IPS DF 6.9 (cell line): ENCODE results near the gene USP2.

Experiments used
- DNase-seq: peaks from one replicate; pipeline ENCODE4 v3.0.0-alpha.2; 2013; ENCODE audit warnings: low read depth, low spot score
- H3K27ac ChIP-seq: one replicate; pipeline ENCODE4 v1.5.1; 2013; ENCODE audit warnings: low read length, control low read depth
- H3K27me3 ChIP-seq: 2 replicates; pipeline ENCODE4 v1.6.1; 2013; ENCODE audit warnings: mild to moderate bottlenecking, low read length; ENCODE audit not compliant: control insufficient read depth, insufficient read depth
- H3K36me3 ChIP-seq: 2 replicates; pipeline ENCODE4 v1.6.1; 2013; ENCODE audit warnings: low read length; ENCODE audit not compliant: control insufficient read depth, insufficient read depth
- H3K4me1 ChIP-seq: 2 replicates; pipeline ENCODE4 v1.6.1; 2013; ENCODE audit warnings: low read length; ENCODE audit not compliant: control insufficient read depth, insufficient read depth
- H3K4me3 ChIP-seq: 2 replicates; pipeline ENCODE4 v1.5.1; 2013; ENCODE audit warnings: mild to moderate bottlenecking, low read length
- H3K9me3 ChIP-seq: 2 replicates; pipeline ENCODE4 v1.6.1; 2013; ENCODE audit warnings: low read length, inconsistent platforms; ENCODE audit not compliant: control insufficient read depth, insufficient read depth
- whole genome bisulfite sequencing: extraction: QIAGEN DNeasy Blood & Tissue Kit; methylation state at CpG from one replicate; pipeline ENCODE4 v1.1.7; 2013; ENCODE audit warnings: mixed read lengths, missing lambda C conversion rate; ENCODE audit not compliant: insufficient read length, insufficient coverage; 5-methylcytosine and 5-hydroxymethylcytosine counted together

The USP2 gene

DNA sequence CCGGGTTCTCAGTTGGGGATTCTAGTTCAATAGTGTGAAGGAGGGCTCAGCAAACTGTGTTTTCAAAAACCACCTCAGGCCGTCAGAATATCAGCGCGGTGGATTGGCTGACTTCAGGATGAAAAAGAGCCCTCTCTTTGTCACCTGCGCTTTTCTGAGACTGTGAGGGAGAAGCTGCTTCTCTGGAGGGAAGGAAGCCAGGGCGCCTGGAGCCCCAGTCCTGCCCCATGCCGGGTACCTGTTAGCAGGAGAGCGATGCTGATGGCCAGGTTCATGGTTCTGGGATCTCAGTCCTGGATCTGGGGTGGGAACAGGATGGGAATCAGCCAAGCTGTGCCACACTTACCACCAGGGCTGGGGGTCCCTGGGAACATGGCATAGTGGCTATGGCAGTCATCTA, 39.1 kb upstream of the USP2 start:
- Histone ChIP-seq H3K4me3 (no peak overlapping the region), H3K4me1 (peaks cover 13% of the 10 kb centered on the region), H3K36me3 (peaks cover 17% of the 10 kb centered on the region), H3K27me3 (no peaks in the 10 kb centered on the region), H3K9me3 (no peaks in the 10 kb centered on the region), H3K27ac (peak overlapping the region; percentile 27)
- no peak for DNase-seq
- no CpG with 5 or more reads among the region's 8 CpGs for WGBS

DNA sequence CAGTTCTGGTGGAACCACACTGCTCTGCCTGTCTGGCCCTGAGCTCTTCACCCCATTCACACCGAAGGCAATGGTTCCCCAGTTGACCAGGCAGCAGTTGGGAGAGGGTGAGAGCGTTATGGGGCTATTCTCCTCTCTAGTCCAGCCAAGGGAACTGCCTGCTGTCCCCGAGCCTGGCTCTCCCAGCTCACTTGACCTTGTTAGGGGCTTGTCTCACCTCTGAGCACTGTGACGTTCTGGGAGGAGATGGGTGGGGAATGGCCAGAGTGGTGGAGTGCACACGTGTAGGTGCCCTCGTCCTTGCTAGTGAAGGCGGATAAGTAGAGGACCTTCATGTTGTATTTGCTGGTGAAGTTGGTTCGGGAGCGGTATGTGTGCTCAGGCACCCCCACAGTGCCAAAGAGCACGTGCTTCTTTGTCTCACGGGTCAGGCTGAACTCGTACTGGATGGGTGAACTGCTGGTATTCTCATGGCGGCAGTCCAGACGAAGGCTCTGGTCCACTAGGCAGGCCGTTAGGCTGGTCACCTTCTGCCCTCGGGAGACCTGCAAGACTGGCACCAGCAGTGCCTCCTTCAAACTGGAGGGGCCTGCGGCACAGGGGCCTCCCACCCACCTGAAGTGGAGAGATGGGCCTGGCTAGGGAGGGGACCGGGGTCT, 38.5 kb upstream of the USP2 start:
- Histone ChIP-seq H3K4me1 (peaks cover 12% of the 10 kb centered on the region), H3K4me3 (no peak overlapping the region), H3K36me3 (peaks cover 17% of the 10 kb centered on the region), H3K27me3 (no peaks in the 10 kb centered on the region), H3K27ac (peak overlapping the region; percentile 60), H3K9me3 (no peaks in the 10 kb centered on the region)
- no peak for DNase-seq
- WGBS: no CpG with 5 or more reads among the region's 18 CpGs

DNA sequence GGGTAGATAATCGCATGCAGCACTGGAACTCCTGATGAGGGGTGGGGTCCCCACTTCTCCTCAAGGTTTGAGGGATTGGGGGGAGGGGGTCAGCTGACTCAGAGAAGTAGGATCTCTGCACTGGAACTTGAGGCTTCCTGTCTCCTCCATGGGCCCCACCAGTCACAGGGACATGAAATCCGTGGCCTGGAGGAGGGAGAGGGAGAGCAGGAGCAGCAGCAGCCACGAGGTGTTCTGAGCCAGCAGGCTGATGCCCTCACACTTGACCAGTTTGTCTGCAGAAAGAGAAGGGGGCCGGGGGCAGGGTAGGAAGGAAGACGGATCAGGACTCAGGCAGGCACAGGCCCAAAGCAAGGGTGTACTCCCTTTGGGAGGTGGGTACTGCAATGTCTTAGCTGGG, 37.8 kb upstream of the USP2 start:
- DNase-seq: no peak
- no peaks in the 10 kb centered on the region for H3K9me3 ChIP-seq
- WGBS: no CpG with 5 or more reads among the region's 5 CpGs
- H3K27ac ChIP-seq: no peak overlapping the region
- H3K4me1 ChIP-seq: peaks cover 7% of the 10 kb centered on the region
- no peaks in the 10 kb centered on the region for H3K27me3 ChIP-seq
- H3K4me3 ChIP-seq: no peak overlapping the region
- H3K36me3 ChIP-seq: peaks cover 17% of the 10 kb centered on the region

DNA sequence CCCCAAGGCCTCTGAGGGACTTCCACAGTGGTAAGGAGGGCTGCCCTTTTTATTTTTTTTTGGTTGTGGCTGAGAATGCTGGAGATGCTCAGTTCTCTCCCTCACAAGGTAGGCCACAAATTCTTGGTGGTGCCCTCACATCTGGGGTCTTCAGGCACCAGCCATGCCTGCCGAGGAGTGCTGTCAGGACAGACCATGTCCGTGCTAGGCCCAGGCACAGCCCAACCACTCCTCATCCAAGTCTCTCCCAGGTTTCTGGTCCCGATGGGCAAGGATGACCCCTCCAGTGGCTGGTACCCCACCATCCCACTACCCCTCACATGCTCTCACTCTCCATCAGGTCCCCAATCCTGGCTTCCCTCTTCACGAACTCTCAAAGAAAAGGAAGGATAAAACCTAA, 37.3 kb upstream of the USP2 start:
- H3K36me3 ChIP-seq: peaks cover 17% of the 10 kb centered on the region

DNA sequence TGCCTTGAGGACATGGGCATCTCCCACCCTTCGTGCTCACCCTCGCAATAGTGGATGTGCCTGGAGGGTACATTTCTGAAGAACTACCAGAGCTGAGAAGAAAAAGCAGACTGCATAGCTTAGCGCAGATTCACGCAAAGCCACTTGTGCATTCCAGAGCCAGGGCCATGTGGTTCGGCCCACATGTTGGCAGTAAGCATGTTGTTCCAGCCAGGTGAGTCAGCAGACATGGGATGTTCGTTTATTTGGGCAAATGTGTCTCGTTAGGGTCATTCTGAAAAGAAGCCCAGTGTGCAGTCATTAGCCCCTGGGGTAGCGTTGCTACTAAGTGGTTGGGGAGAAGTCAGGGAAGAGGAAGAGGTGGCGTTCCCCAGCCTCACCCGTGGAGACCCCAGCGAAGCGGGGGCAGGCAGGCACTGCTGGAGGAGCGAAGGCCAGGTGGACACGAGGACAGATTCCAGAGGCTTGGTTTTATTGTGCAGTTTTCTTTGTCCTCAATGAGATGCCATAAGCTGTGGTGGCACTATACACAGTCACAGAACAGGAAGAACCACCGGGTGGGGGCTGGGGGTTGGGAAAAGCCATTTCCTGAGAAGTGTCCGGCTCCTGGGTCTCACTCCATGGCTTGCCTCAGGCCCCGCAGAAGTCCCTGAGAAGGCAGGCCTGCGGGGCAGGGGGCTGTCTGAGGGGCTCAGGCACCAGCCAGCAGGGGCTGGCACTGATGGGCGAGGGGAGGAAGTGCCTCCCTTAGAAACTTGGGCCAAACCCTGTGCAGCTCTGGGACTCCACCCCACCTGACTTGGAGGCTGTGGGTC, 36.4 kb upstream of the USP2 start:
- no peak for DNase-seq
- H3K4me1 ChIP-seq: peaks cover 7% of the 10 kb centered on the region
- no CpG with 5 or more reads among the region's 19 CpGs for WGBS
- H3K27ac ChIP-seq: peak overlapping the region; percentile 25
- no peak overlapping the region for H3K4me3 ChIP-seq
- H3K27me3 ChIP-seq: no peaks in the 10 kb centered on the region
- no peaks in the 10 kb centered on the region for H3K9me3 ChIP-seq
- peaks cover 17% of the 10 kb centered on the region for H3K36me3 ChIP-seq

More for the DNA sequence above, 37.3 kb upstream of the USP2 start:
- no peak for DNase-seq
- H3K9me3 ChIP-seq: no peaks in the 10 kb centered on the region
- H3K27me3 ChIP-seq: no peaks in the 10 kb centered on the region
- H3K27ac ChIP-seq: no peak overlapping the region
- H3K4me3 ChIP-seq: no peak overlapping the region
- H3K4me1 ChIP-seq: peaks cover 7% of the 10 kb centered on the region
- WGBS: no CpG with 5 or more reads among the region's 4 CpGs

DNA sequence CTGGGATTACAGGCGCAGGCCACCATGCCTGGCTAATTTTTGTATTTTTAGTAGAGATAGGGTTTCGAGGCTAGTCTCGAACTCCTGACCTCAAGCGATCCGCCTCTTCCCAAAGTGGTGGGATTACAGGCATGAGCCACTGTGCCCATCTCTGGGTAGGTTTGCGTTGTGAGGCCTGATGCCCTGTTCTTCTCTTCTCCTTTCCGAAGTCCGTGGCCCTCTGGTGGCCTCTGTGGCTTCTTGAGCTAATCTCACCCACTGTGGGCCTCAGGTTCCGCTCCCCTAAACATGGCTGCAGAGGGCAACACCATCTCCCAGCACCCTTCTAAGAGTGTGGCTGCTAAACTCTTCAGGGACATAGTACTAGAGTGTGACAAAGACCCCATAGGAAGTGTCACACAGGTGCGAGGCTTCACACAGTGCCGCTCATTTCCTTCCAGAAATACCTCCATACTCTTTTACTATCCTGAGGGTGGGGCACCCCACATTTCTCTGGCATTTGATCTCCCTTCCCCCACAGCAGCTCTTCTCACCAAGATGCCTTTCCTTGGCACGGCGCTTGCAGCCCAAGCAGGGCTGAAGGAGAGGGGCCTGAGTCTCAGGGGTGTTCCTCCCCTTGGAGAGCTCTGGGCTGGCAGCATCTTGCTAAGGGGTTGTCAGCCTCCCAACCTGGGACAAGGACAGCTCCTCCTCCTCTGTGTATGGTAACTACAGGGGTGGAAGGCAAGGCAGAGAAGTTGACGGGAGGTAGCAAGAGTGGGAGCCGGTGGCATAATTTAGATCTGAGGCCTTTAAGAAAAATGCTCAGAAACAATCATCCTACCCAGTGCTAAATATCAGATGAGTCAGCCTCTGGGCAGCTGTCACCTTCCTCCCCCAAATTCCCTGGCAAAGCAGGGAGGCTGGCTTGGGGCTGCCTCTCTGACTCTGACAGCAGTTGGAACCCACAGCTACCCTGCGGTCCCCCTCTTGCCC, 35.4 kb upstream of the USP2 start:
- Histone ChIP-seq H3K4me1 (peaks cover 7% of the 10 kb centered on the region), H3K27me3 (no peaks in the 10 kb centered on the region), H3K4me3 (no peak overlapping the region), H3K36me3 (peaks cover 17% of the 10 kb centered on the region), H3K9me3 (no peaks in the 10 kb centered on the region), H3K27ac (no peak overlapping the region)
- WGBS: no CpG with 5 or more reads among the region's 16 CpGs
- DNase-seq: no peak

DNA sequence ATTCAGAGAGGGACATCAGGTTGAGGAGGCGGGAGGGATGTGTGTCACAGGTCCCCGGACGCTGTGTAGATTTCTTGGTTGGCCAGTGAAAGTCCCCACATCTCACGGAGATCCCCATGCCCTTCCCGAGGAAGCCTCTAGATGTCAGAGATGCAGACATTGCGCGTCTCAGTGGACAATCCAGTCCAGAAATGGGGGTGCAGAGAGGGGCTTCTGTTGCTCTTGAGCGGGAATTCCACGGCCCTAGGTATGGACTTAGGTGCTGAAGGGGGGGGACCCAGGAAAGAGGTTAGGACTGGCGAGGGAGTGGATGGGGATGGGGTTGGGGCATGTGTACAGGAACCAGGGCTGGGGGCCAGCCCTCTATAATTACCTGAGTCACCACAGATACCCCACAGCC, 34.5 kb upstream of the USP2 start:
- H3K27me3 ChIP-seq: no peaks in the 10 kb centered on the region
- no CpG with 5 or more reads among the region's 10 CpGs for WGBS
- no peak overlapping the region for H3K4me3 ChIP-seq
- no peak overlapping the region for H3K27ac ChIP-seq
- peaks cover 17% of the 10 kb centered on the region for H3K36me3 ChIP-seq
- no peaks in the 10 kb centered on the region for H3K9me3 ChIP-seq
- peaks cover 5% of the 10 kb centered on the region for H3K4me1 ChIP-seq
- no peak for DNase-seq

DNA sequence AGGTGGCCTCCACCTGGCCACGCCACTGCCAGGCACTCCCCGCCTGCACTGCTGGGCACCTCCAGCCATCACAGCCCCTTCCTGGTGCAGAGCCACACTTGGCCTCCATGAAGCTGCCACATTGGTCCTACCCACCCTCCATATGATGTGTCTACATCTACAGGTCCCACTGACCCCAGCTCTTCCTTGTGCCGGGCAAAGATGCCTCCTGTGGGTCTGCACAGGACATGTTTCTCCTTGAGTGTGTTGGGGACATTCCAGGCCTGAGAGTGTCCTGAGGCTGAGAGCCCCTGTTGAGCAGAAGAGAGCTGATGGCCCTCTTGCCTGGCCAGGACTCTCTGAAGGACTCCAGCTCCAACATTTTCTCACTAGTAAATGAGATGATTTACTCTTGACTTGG, 34.0 kb upstream of the USP2 start:
- Histone ChIP-seq H3K9me3 (no peaks in the 10 kb centered on the region), H3K27ac (no peak overlapping the region), H3K36me3 (peaks cover 17% of the 10 kb centered on the region), H3K27me3 (no peaks in the 10 kb centered on the region), H3K4me3 (no peak overlapping the region), H3K4me1 (peaks cover 2% of the 10 kb centered on the region; the same call in 1 of the 2 replicates)
- no CpG with 5 or more reads among the region's 3 CpGs for WGBS
- DNase-seq: no peak

DNA sequence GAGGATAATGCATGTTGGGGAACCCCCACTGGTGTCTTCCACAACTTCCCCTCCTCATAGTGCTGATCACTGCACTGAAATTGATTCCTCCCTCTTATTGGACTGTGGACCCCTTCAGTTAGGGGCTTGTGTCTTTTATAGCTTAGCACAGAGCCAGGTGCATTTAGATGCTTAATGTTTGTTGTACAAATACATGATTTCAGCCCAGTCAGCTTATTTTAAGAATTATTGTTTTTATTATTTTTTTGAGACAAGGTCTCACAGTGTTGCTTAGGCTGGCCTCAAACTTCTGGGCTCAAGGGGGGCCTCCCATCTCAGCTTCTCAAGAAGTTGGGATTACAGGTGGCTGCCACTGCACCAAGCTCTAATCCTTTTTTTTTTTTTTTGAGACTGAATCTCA, 33.2 kb upstream of the USP2 start:
- peaks cover under 1% of the 10 kb centered on the region; the same call in 1 of the 2 replicates for H3K4me1 ChIP-seq
- H3K27me3 ChIP-seq: no peaks in the 10 kb centered on the region
- H3K9me3 ChIP-seq: no peaks in the 10 kb centered on the region

DNA sequence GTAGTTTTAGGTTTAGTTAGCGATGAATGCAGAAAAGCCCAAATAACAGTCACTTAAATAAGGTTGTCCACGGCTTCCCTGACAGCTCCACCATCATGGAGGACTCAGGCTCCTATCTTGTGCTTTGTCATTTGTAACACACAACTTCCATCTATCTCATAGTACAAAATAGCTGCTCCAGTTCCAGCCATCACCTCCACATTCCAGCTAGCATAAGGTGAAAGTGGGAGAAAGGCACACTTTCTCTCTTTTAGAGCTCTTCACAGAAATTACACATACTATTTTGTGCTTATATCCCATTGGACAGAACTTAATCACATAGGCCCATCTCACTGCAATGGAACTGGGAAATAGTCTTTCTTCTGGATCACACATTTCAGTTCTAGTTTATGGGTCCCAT, 32.8 kb upstream of the USP2 start:
- Histone ChIP-seq H3K27ac (no peak overlapping the region), H3K4me1 (no peaks in the 10 kb centered on the region; the same call in 1 of the 2 replicates), H3K27me3 (no peaks in the 10 kb centered on the region), H3K4me3 (no peak overlapping the region), H3K36me3 (peaks cover 7% of the 10 kb centered on the region), H3K9me3 (no peaks in the 10 kb centered on the region)
- no peak for DNase-seq
- WGBS: no CpG with 5 or more reads among the region's 2 CpGs

More for the DNA sequence above, 33.2 kb upstream of the USP2 start:
- Histone ChIP-seq H3K27ac (no peak overlapping the region), H3K4me3 (no peak overlapping the region), H3K36me3 (peaks cover 11% of the 10 kb centered on the region)
- DNase-seq: no peak
